GM23338 (cell line): Measurements from ENCODE around the gene RPLP2. TPM values are rescaled to one million over a fixed set of nuclear protein-coding genes. Genes with fewer than 3 reads are reported as not detected.

Experiments
- ATAC-seq: fragments of 200-7000 bp; cut with Tn5 transposase; 3 replicates; pipeline ENCODE4 v1.9.1; 2020
- DNase-seq: peaks from one replicate; pipeline ENCODE4 v3.0.0-alpha.2; 2015; ENCODE audit warnings: low spot score
- H2AFZ ChIP-seq: fragments of 200-600 bp; sonication (generic); 2 replicates; pipeline ENCODE4 v1.8.0; 2016; ENCODE audit warnings: antibody characterized with exemption, mild to moderate bottlenecking, moderate library complexity
- H3F3A ChIP-seq: fragments of 200-600 bp; sonication (generic); replicated peaks from 2 replicates; pipeline ENCODE4 v1.8.0; 2017; ENCODE audit warnings: antibody characterized with exemption, mixed run types, low read depth
- H3K27ac ChIP-seq: fragments of 200-600 bp; sonication (generic); 2 replicates; pipeline ENCODE4 v1.6.1; 2016; ENCODE audit warnings: low read depth
- H3K27me3 ChIP-seq: fragments of 200-600 bp; sonication (generic); 2 replicates; pipeline ENCODE4 v1.8.0; 2016; ENCODE audit warnings: mild to moderate bottlenecking, mixed run types, moderate library complexity; ENCODE audit not compliant: insufficient read depth
- H3K36me3 ChIP-seq: fragments of 200-600 bp; sonication (generic); 2 replicates; pipeline ENCODE4 v1.8.0; 2016; ENCODE audit warnings: mild to moderate bottlenecking; ENCODE audit not compliant: insufficient read depth
- H3K4me1 ChIP-seq: fragments of 200-600 bp; sonication (generic); 2 replicates; pipeline ENCODE4 v1.8.0; 2016; ENCODE audit warnings: mild to moderate bottlenecking, moderate library complexity; ENCODE audit not compliant: insufficient read depth
- H3K4me2 ChIP-seq: fragments of 200-600 bp; sonication (generic); 2 replicates; pipeline ENCODE4 v1.7.1; 2017; ENCODE audit warnings: mixed run types
- H3K4me3 ChIP-seq: fragments of 200-600 bp; sonication (generic); 2 replicates; pipeline ENCODE4 v1.6.1; 2016; ENCODE audit warnings: mixed run types
- H3K79me2 ChIP-seq: fragments of 200-600 bp; sonication (generic); replicated peaks from 2 replicates; pipeline ENCODE4 v1.8.0; 2017; ENCODE audit warnings: mild to moderate bottlenecking; ENCODE audit not compliant: insufficient read depth
- H3K9me2 ChIP-seq: fragments of 200-600 bp; sonication (generic); 2 replicates; pipeline ENCODE4 v1.8.0; 2017; ENCODE audit not compliant: insufficient read depth
- H4K20me1 ChIP-seq: fragments of 200-600 bp; sonication (generic); replicated peaks from 2 replicates; pipeline ENCODE4 v1.8.0; 2017; ENCODE audit warnings: mild to moderate bottlenecking; ENCODE audit not compliant: insufficient read depth
- H3K27ac Mint-ChIP-seq: 2 replicates; pipeline ENCODE4 v1.8.0; 2020; ENCODE audit warnings: inconsistent platforms, mild to moderate bottlenecking, moderate library complexity, mixed read lengths
- H3K27me3 Mint-ChIP-seq: 3 replicates; pipeline ENCODE4 v1.8.0; 2022; ENCODE audit warnings: low read depth, mild to moderate bottlenecking, moderate library complexity, mixed read lengths, inconsistent platforms; ENCODE audit not compliant: insufficient read depth, poor library complexity
- H3K36me3 Mint-ChIP-seq: 3 replicates; pipeline ENCODE4 v1.8.0; 2021; ENCODE audit warnings: low read depth, mild to moderate bottlenecking, inconsistent platforms, moderate library complexity, mixed read lengths
- H3K4me1 Mint-ChIP-seq: 3 replicates; pipeline ENCODE4 v1.8.0; 2020; ENCODE audit warnings: mild to moderate bottlenecking, inconsistent platforms, mixed read lengths
- H3K4me3 Mint-ChIP-seq: 3 replicates; pipeline ENCODE4 v1.8.0; 2021; ENCODE audit warnings: moderate library complexity, mild to moderate bottlenecking, inconsistent platforms, mixed read lengths
- H3K9me3 Mint-ChIP-seq: 3 replicates; pipeline ENCODE4 v1.8.0; 2020; ENCODE audit warnings: moderate library complexity, mild to moderate bottlenecking, inconsistent platforms, mixed read lengths
- CREB1 ChIP-seq: fragments of 250-450 bp; sonication (Bioruptor Pico); IDR thresholded peaks from 2 replicates; pipeline ENCODE4 v1.5.0; 2020; ENCODE audit warnings: low read depth, mild to moderate bottlenecking, moderate library complexity
- EZH2 ChIP-seq: fragments of 200-600 bp; sonication (generic); IDR thresholded peaks from one replicate; pipeline ENCODE4 v1.8.0; 2017; ENCODE audit warnings: antibody characterized with exemption, mild to moderate bottlenecking, low read depth; ENCODE audit not compliant: unreplicated experiment
- EZH2phosphoT487 ChIP-seq: fragments of 200-600 bp; sonication (generic); IDR thresholded peaks from one replicate; pipeline ENCODE4 v1.8.1; 2018; ENCODE audit warnings: antibody characterized with exemption; ENCODE audit not compliant: unreplicated experiment
- POLR2AphosphoS5 ChIP-seq: IDR thresholded peaks from 2 replicates; pipeline ENCODE4 v1.6.1; 2016; ENCODE audit warnings: antibody characterized with exemption, low read depth
- STAT1 ChIP-seq: IDR thresholded peaks from one replicate; pipeline ENCODE4 v1.6.1; 2016; ENCODE audit warnings: antibody characterized with exemption; ENCODE audit not compliant: unreplicated experiment
- ZNF114 ChIP-seq: fragments of 250-450 bp; sonication (Bioruptor Pico); IDR thresholded peaks from 2 replicates; pipeline ENCODE4 v1.5.0; 2020; ENCODE audit warnings: mild to moderate bottlenecking, moderate library complexity
- ZNF331 ChIP-seq: fragments of 250-450 bp; sonication (Bioruptor Pico); IDR thresholded peaks from 2 replicates; pipeline ENCODE4 v1.5.0; 2020; ENCODE audit warnings: low read depth, mild to moderate bottlenecking, moderate library complexity
- polyA plus RNA-seq: library from polyadenylated mRNA; unstranded; fragments of >200 nt; fragmentation: Nextera tagmentation; extraction: Ambion mirVana; gene quantifications from 2 replicates; pipeline ENCODE4 v1.2.1, GENCODE V29; 2016
- total RNA-seq: library from RNA; depleted of rRNA; stranded (reverse); fragments of >200 nt; shearing (Covaris generic); gene quantifications from 2 replicates; pipeline ENCODE4 v1.2.3, GENCODE V29; 2014
- TF ChIP-seq, protein P1 (sequence below): IDR thresholded peaks from one replicate; pipeline ENCODE4 v1.6.1; 2018; ENCODE audit warnings: antibody characterized with exemption; ENCODE audit not compliant: unreplicated experiment
- TF ChIP-seq, protein P2 (sequence below): fragments of 250-450 bp; sonication (Bioruptor Pico); IDR thresholded peaks from 2 replicates; pipeline ENCODE4 v1.5.0; 2020; ENCODE audit warnings: mild to moderate bottlenecking, moderate library complexity

RPLP2 gene
- total and polyA plus RNA-seq, 2 experiments from 2014 or later, result 518 to 1,782 TPM

DNA sequence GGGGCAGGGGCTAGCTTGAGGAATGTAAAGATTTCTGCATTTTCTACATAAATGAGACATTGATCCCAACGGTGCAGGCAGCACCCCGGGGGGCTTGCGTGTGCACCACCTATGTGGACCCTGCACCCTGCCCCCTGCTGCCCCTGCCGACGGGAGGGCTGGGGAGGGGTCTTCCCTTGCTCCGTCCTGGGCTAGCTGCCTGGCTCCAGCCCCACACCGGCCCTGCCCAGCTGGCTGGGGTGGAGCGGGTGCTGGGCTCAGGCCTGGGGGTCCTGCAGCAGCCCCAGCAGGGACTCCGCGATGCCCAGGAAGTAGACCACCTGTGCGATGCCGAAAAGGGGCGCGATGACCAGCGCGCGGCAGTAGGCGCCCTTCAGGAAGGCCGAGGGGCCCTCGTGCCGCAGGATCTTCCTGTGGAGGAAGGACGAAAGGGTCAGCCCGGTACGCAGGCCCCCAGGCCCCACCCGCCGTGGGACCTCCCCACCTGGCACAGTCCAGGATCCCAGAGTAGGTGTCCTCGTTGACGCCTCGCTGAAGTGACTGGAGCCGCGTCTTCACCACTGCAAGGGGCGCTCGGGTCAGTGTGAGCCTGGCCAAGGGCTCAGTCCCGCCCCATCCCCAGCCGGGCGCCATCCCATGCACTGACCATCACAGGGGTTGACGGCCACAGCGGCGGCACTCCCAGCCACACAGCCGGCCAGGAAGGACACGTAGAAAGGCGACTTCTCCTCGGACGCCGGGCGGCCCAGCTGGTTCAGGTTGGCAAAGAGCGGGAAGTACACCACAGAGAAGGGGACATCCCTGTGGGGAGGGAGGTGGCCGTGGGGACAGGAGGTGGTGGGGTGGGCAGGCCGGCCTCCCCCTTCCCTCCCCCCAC lies 17.9 kb upstream of the RPLP2 start (continued):
- TF ChIP-seq, protein P1, sequence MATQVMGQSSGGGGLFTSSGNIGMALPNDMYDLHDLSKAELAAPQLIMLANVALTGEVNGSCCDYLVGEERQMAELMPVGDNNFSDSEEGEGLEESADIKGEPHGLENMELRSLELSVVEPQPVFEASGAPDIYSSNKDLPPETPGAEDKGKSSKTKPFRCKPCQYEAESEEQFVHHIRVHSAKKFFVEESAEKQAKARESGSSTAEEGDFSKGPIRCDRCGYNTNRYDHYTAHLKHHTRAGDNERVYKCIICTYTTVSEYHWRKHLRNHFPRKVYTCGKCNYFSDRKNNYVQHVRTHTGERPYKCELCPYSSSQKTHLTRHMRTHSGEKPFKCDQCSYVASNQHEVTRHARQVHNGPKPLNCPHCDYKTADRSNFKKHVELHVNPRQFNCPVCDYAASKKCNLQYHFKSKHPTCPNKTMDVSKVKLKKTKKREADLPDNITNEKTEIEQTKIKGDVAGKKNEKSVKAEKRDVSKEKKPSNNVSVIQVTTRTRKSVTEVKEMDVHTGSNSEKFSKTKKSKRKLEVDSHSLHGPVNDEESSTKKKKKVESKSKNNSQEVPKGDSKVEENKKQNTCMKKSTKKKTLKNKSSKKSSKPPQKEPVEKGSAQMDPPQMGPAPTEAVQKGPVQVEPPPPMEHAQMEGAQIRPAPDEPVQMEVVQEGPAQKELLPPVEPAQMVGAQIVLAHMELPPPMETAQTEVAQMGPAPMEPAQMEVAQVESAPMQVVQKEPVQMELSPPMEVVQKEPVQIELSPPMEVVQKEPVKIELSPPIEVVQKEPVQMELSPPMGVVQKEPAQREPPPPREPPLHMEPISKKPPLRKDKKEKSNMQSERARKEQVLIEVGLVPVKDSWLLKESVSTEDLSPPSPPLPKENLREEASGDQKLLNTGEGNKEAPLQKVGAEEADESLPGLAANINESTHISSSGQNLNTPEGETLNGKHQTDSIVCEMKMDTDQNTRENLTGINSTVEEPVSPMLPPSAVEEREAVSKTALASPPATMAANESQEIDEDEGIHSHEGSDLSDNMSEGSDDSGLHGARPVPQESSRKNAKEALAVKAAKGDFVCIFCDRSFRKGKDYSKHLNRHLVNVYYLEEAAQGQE, result no peak
- TF ChIP-seq EZH2phosphoT487 (no peak), ZNF331 (CRISPR knock-in tag) (no peak), POLR2AphosphoS5 (no peak), CREB1 (CRISPR knock-in tag) (no peak), EZH2 (no peak)

DNA sequence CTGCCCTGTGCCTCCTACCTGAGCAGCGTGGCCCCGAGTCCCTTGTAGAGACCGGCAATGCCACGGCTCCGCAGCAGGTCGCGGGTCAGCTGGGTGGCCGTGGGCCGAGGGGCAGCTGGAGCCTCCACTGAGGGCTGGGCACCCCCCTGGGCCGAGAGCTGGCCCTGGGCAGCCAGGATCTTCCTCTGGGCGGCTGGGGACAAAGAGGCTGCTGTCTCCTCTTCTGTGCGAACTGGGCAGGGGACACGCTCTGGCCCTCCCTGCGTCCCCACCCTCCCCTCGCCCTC lies 17.3 kb upstream of the RPLP2 start:
- no peaks in the 10 kb centered on the region; the same call in 1 of the 2 replicates for H3K79me2 ChIP-seq
- DNase-seq, result no peak
- no peak overlapping the region for H3K4me2 ChIP-seq
- H4K20me1 ChIP-seq, result peaks cover 3% of the 10 kb centered on the region; the same call in 1 of the 2 replicates
- no peaks in the 10 kb centered on the region for H3K9me2 ChIP-seq
- H3K27ac ChIP-seq, result no peak overlapping the region
- H3F3A ChIP-seq, result peaks cover 13% of the 10 kb centered on the region
- H3K27ac Mint-ChIP-seq, result no peak overlapping the region
- H3K4me3 Mint-ChIP-seq, result no peak overlapping the region
- H3K4me1 Mint-ChIP-seq, result peaks cover 32% of the 10 kb centered on the region
- peaks cover 23% of the 10 kb centered on the region; the same call in 1 of the 2 replicates for H3K4me1 ChIP-seq
- no peaks in the 10 kb centered on the region for H3K27me3 ChIP-seq
- no peaks in the 10 kb centered on the region for H3K9me3 Mint-ChIP-seq
- H3K36me3 Mint-ChIP-seq, result peaks cover 6% of the 10 kb centered on the region; the same call in 1 of the 3 replicates
- no peaks in the 10 kb centered on the region for H3K36me3 ChIP-seq
- peaks cover 15% of the 10 kb centered on the region for H3K27me3 Mint-ChIP-seq
- no peak overlapping the region for H2AFZ ChIP-seq
- no peak for ATAC-seq
- H3K4me3 ChIP-seq, result no peak overlapping the region
- TF ChIP-seq STAT1 (no peak), EZH2 (no peak), POLR2AphosphoS5 (no peak), ZNF114 (CRISPR knock-in tag) (no peak), EZH2phosphoT487 (no peak), ZNF331 (CRISPR knock-in tag) (no peak)
- TF ChIP-seq, protein P1, result no peak
- TF ChIP-seq, protein P2, sequence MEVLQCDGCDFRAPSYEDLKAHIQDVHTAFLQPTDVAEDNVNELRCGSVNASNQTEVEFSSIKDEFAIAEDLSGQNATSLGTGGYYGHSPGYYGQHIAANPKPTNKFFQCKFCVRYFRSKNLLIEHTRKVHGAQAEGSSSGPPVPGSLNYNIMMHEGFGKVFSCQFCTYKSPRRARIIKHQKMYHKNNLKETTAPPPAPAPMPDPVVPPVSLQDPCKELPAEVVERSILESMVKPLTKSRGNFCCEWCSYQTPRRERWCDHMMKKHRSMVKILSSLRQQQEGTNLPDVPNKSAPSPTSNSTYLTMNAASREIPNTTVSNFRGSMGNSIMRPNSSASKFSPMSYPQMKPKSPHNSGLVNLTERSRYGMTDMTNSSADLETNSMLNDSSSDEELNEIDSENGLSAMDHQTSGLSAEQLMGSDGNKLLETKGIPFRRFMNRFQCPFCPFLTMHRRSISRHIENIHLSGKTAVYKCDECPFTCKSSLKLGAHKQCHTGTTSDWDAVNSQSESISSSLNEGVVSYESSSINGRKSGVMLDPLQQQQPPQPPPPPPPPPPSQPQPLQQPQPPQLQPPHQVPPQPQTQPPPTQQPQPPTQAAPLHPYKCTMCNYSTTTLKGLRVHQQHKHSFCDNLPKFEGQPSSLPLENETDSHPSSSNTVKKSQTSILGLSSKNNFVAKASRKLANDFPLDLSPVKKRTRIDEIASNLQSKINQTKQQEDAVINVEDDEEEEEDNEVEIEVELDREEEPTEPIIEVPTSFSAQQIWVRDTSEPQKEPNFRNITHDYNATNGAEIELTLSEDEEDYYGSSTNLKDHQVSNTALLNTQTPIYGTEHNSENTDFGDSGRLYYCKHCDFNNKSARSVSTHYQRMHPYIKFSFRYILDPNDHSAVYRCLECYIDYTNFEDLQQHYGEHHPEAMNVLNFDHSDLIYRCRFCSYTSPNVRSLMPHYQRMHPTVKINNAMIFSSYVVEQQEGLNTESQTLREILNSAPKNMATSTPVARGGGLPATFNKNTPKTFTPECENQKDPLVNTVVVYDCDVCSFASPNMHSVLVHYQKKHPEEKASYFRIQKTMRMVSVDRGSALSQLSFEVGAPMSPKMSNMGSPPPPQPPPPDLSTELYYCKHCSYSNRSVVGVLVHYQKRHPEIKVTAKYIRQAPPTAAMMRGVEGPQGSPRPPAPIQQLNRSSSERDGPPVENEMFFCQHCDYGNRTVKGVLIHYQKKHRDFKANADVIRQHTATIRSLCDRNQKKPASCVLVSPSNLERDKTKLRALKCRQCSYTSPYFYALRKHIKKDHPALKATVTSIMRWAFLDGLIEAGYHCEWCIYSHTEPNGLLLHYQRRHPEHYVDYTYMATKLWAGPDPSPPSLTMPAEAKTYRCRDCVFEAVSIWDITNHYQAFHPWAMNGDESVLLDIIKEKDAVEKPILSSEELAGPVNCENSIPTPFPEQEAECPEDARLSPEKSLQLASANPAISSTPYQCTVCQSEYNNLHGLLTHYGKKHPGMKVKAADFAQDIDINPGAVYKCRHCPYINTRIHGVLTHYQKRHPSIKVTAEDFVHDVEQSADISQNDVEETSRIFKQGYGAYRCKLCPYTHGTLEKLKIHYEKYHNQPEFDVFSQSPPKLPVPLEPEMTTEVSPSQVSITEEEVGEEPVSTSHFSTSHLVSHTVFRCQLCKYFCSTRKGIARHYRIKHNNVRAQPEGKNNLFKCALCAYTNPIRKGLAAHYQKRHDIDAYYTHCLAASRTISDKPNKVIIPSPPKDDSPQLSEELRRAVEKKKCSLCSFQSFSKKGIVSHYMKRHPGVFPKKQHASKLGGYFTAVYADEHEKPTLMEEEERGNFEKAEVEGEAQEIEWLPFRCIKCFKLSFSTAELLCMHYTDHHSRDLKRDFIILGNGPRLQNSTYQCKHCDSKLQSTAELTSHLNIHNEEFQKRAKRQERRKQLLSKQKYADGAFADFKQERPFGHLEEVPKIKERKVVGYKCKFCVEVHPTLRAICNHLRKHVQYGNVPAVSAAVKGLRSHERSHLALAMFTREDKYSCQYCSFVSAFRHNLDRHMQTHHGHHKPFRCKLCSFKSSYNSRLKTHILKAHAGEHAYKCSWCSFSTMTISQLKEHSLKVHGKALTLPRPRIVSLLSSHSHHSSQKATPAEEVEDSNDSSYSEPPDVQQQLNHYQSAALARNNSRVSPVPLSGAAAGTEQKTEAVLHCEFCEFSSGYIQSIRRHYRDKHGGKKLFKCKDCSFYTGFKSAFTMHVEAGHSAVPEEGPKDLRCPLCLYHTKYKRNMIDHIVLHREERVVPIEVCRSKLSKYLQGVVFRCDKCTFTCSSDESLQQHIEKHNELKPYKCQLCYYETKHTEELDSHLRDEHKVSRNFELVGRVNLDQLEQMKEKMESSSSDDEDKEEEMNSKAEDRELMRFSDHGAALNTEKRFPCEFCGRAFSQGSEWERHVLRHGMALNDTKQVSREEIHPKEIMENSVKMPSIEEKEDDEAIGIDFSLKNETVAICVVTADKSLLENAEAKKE (CRISPR knock-in tag), result no peak
